Smooth muscle cell (in vitro differentiated cells): Measurements from ENCODE around the gene BCL6. TPM values are rescaled to one million over a fixed set of nuclear protein-coding genes. Genes with fewer than 3 reads are reported as not detected.

Source experiments
- DNase-seq: peaks from one replicate; lab custom pipeline; 2025; ENCODE audit not compliant: unreplicated experiment; lab: John Stamatoyannopoulos, UW
- H2AFZ ChIP-seq: fragments of 200-600 bp; sonication (generic); 2 replicates; pipeline ENCODE4 v1.6.0; 2016; ENCODE audit warnings: antibody characterized with exemption, low read depth, mild to moderate bottlenecking
- H3F3A ChIP-seq: fragments of 200-600 bp; sonication (generic); 2 replicates; pipeline ENCODE4 v1.6.0; 2017; ENCODE audit warnings: antibody characterized with exemption, low read depth
- H3K27ac ChIP-seq: fragments of 200-600 bp; sonication (generic); 2 replicates; pipeline ENCODE4 v1.5.1; 2016; ENCODE audit warnings: low read depth, mild to moderate bottlenecking
- H3K27me3 ChIP-seq: fragments of 200-600 bp; sonication (generic); 2 replicates; pipeline ENCODE4 v1.6.1; 2016; ENCODE audit warnings: low read depth, mild to moderate bottlenecking
- H3K36me3 ChIP-seq: fragments of 200-600 bp; sonication (generic); 2 replicates; pipeline ENCODE4 v1.5.1; 2016; ENCODE audit warnings: low read depth
- H3K4me1 ChIP-seq: fragments of 200-600 bp; sonication (generic); 2 replicates; pipeline ENCODE4 v1.5.1; 2016; ENCODE audit warnings: low read depth
- H3K4me2 ChIP-seq: fragments of 200-600 bp; sonication (generic); 2 replicates; pipeline ENCODE4 v1.6.0; 2016; ENCODE audit warnings: mild to moderate bottlenecking
- H3K4me3 ChIP-seq: fragments of 200-600 bp; sonication (generic); 2 replicates; pipeline ENCODE4 v1.5.1; 2016; ENCODE audit warnings: mild to moderate bottlenecking
- H3K79me2 ChIP-seq: fragments of 200-600 bp; sonication (generic); 2 replicates; pipeline ENCODE4 v1.6.0; 2016; ENCODE audit warnings: low read depth, mild to moderate bottlenecking
- H3K9ac ChIP-seq: fragments of 200-600 bp; sonication (generic); 2 replicates; pipeline ENCODE4 v1.6.0; 2016; ENCODE audit warnings: low read depth
- H3K9me3 ChIP-seq: fragments of 200-600 bp; sonication (generic); replicated peaks from 2 replicates; pipeline ENCODE4 v1.5.1; 2016; ENCODE audit warnings: low read depth
- H4K20me1 ChIP-seq: fragments of 200-600 bp; sonication (generic); 2 replicates; pipeline ENCODE4 v1.6.0; 2016; ENCODE audit warnings: low read depth
- CTCF ChIP-seq: fragments of 200-600 bp; sonication (generic); IDR thresholded peaks from 2 replicates; pipeline ENCODE4 v1.5.1; 2017; ENCODE audit warnings: borderline replicate concordance, mild to moderate bottlenecking, antibody characterized with exemption; ENCODE audit not compliant: insufficient read depth, poor library complexity, severe bottlenecking
- WGBS: methylation state at CpG from one replicate; pipeline ENCODE4 v1.1.7; 2016; ENCODE audit warnings: low lambda C conversion rate; 5-methylcytosine and 5-hydroxymethylcytosine counted together
- polyA plus RNA-seq: library from polyadenylated mRNA; unstranded; fragments of >200 nt; fragmentation: Nextera tagmentation; extraction: Ambion mirVana; gene quantifications from 2 replicates; pipeline ENCODE4 v1.2.1, GENCODE V29; 2016
- total RNA-seq: library from RNA; depleted of rRNA; stranded (reverse); fragments of >200 nt; gene quantifications from 2 replicates; pipeline ENCODE4 v1.2.3, GENCODE V29; 2014

BCL6 gene
- total and polyA plus RNA-seq, 2 experiments from 2014 or later, result 18.3 to 39.1 TPM

- no peaks in the 10 kb centered on the region for H3F3A ChIP-seq
- H3K27me3 ChIP-seq, result no peaks in the 10 kb centered on the region
- 68% methylated on average over 1 of the region's 1 CpG for WGBS
- H3K4me3 ChIP-seq, result no peak overlapping the region
- H3K9me3 ChIP-seq, result no peaks in the 10 kb centered on the region
- H3K9ac ChIP-seq, result no peak overlapping the region
- H4K20me1 ChIP-seq, result no peaks in the 10 kb centered on the region
- no peak for TF ChIP-seq CTCF
- DNase-seq, result no peak
- H3K36me3 ChIP-seq, result peaks cover 6% of the 10 kb centered on the region
- H3K79me2 ChIP-seq, result no peaks in the 10 kb centered on the region
- peaks cover 4% of the 10 kb centered on the region for H3K4me1 ChIP-seq
- H2AFZ ChIP-seq, result no peak overlapping the region
- H3K4me2 ChIP-seq, result no peak overlapping the region
- H3K27ac ChIP-seq, result no peak overlapping the region
Measured at GRCh38 chr3:187717572-187717971, 27.7 kb downstream of the BCL6 start.

- Histone ChIP-seq H3K4me3 (no peak overlapping the region), H3K9me3 (no peaks in the 10 kb centered on the region), H3K4me1 (no peaks in the 10 kb centered on the region), H3K79me2 (no peaks in the 10 kb centered on the region), H3K27ac (no peak overlapping the region), H4K20me1 (no peaks in the 10 kb centered on the region), H3K9ac (no peak overlapping the region), H3F3A (no peaks in the 10 kb centered on the region), H3K36me3 (no peaks in the 10 kb centered on the region), H2AFZ (no peak overlapping the region), H3K4me2 (no peak overlapping the region), H3K27me3 (no peaks in the 10 kb centered on the region)
- 16% methylated on average over 4 of the region's 4 CpGs for WGBS
- peak; percentile 18 for DNase-seq
- TF ChIP-seq CTCF, result peak; percentile 94
Measured at GRCh38 chr3:187714404-187714979, 30.8 kb downstream of the BCL6 start.

- H3K4me2 ChIP-seq, result no peak overlapping the region
- no peak for DNase-seq
- no peak overlapping the region for H3K4me3 ChIP-seq
- H3K9me3 ChIP-seq, result no peaks in the 10 kb centered on the region
- H3K79me2 ChIP-seq, result no peaks in the 10 kb centered on the region
- no peaks in the 10 kb centered on the region for H4K20me1 ChIP-seq
- TF ChIP-seq CTCF, result no peak
- 90% methylated on average over 2 of the region's 2 CpGs for WGBS
- H3K4me1 ChIP-seq, result no peaks in the 10 kb centered on the region
- no peaks in the 10 kb centered on the region for H3K36me3 ChIP-seq
- H3K9ac ChIP-seq, result no peak overlapping the region
- H3K27me3 ChIP-seq, result no peaks in the 10 kb centered on the region
- no peaks in the 10 kb centered on the region for H3F3A ChIP-seq
- no peak overlapping the region for H2AFZ ChIP-seq
- H3K27ac ChIP-seq, result no peak overlapping the region
Measured at GRCh38 chr3:187713504-187713903, 31.8 kb downstream of the BCL6 start.

GRCh38 chr3:187709155-187709554 lies 36.1 kb downstream of the BCL6 start:
- H3K79me2 ChIP-seq, result no peaks in the 10 kb centered on the region
- no peak overlapping the region for H3K4me3 ChIP-seq
- no peaks in the 10 kb centered on the region for H3K4me1 ChIP-seq
- TF ChIP-seq CTCF, result peak; percentile 3
- no peak overlapping the region for H3K27ac ChIP-seq
- H2AFZ ChIP-seq, result no peak overlapping the region
- WGBS, result 68% methylated on average over 4 of the region's 4 CpGs
- H3K9ac ChIP-seq, result no peak overlapping the region
- H3K36me3 ChIP-seq, result no peaks in the 10 kb centered on the region
- H3K27me3 ChIP-seq, result no peaks in the 10 kb centered on the region
- H3K9me3 ChIP-seq, result no peaks in the 10 kb centered on the region
- no peaks in the 10 kb centered on the region for H3F3A ChIP-seq
- no peak for DNase-seq
- H4K20me1 ChIP-seq, result no peaks in the 10 kb centered on the region
- H3K4me2 ChIP-seq, result no peak overlapping the region
